ENCODE measurements around the gene HOXD8.

Gene HOXD8

GRCh38 chr2:176128982-176129796 lies at the start of gene HOXD8:
TSS of gene HOXD8 (plus strand) at chr2:176129705. CDS start at chr2:176130367, 662 bp downstream.
- peak; percentile 19 for DNase-seq

- DNase-seq = no peak
Measured at GRCh38 chr2:176079831-176080539, 49.5 kb upstream of the HOXD8 start.

- no peak for DNase-seq
Measured at GRCh38 chr2:176080540-176081375, 48.7 kb upstream of the HOXD8 start.

DNA sequence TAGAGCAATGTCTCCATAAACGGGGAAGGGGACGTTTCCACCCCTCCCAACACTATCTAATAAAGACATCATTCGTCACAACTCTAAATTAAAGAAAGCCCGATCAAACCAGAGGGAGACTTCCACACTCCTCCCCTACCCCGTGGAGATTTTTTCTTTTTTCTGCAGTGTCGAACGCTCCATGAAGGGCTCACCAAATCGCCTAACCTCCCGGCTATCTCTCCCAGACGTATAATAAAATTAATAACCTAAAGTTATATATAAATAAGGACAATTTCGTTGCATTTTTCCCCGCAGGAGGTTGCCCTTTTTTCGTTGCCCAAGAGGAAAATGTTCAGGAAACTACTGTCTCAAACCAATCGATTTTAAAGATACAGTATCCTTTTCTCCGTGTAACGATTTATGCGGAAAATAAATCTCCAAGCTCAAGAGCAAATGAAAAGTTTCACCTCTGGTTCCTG lies 48.1 kb upstream of the HOXD8 start:
- DNase-seq = no peak

DNA sequence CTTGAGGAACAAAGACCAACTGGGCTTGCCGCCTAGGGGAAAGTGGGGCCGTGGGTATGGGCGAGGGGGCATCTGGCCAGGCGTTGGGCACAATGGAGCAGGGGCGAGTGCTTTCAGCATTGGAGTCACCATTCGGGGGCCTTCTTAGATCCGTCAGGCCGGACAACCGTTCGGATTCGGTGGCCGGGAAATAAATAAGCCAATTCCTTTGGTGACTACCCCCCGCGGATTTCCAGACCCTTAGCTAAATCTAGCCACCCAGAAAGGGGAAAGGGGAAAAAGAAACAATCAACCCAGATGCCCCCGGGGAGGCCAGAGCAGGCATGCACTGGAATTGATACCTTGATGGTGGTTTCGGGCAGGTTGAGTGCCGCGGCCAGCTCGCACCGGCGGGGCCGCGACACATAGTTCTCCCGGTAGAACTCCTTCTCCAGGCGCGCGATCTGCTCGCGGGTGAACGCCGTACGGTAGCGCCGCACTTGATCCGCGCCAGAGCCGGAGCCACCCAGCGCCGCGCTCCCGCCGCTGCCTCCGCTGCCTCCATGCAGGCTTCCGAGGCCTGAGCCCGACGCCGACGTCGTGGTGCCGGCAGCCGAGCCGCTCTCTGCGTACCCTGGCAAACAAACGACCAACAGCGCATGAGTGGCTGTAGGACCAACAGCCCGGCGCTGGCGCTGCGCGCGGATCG lies 47.5 kb upstream of the HOXD8 start:
- DNase-seq = no peak

DNA sequence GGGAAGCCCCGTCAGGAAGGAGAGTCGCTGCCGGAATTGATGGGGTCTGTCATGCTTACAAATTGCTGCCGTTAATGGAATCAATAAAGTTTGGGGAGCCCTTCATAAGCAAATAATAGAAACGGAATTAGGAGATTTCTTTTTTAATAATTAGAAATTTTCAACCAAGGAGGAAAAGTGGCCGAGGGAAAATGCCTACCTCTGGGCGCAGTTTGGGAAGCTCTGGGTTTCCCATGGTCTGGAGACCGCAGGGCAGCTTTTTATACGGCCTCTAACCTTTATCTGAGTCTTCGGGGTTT lies 47.0 kb upstream of the HOXD8 start:
- DNase-seq = no peak

DNA sequence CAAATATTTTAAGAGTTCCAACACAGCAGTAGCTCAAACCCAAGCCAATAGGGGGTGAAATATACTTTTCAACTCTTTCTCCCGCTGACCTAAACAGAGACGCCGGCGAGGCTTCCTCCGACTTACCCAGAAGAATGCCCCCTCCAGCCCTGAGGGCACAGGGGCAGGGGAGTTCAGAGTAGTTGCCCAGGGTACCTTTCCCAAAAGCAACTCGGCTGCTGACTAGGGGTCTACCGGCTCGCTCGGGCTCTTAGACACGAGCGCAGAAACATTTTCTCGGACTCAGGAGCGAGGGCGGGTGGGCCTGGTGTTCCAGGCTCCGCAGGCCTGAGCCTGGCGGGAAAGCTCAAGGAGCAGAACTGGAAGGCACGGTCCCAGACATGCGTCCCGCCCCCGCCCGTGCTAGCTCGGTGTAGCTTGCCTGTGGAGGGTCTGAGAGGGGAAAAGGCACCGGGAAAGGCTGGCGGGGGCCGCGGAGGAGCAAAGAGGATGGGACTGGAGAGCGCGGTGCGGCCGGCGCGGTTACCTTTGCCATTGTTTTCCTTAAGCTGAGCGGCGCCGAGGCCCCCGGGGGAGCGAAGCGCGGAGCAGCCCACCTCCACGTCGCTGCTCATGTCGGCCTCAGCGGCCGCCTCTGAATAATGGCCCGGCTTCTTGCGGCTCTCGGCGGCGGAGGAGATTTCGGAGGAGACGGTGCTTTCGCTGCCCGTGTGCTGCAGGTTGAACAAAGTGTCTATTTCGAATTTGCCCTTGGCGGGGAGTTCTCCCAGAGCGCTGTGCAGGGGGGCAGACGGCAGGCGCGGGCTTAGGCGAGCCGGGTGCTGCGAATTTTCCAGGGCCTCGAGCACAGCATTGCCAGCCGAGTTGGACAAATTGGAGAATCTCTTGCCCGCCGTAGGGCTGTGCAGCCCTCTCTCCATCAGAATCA lies 46.4 kb upstream of the HOXD8 start:
- DNase-seq = no peak

- no peak for DNase-seq
Measured at GRCh38 chr2:176083796-176084261, 45.7 kb upstream of the HOXD8 start, which contains the start of gene EVX2. TSS of gene EVX2 (minus strand) at chr2:176083962. CDS start at chr2:176083776, 186 bp downstream.

- DNase-seq = no peak
Measured at GRCh38 chr2:176084611-176085119, 44.8 kb upstream of the HOXD8 start.

DNA sequence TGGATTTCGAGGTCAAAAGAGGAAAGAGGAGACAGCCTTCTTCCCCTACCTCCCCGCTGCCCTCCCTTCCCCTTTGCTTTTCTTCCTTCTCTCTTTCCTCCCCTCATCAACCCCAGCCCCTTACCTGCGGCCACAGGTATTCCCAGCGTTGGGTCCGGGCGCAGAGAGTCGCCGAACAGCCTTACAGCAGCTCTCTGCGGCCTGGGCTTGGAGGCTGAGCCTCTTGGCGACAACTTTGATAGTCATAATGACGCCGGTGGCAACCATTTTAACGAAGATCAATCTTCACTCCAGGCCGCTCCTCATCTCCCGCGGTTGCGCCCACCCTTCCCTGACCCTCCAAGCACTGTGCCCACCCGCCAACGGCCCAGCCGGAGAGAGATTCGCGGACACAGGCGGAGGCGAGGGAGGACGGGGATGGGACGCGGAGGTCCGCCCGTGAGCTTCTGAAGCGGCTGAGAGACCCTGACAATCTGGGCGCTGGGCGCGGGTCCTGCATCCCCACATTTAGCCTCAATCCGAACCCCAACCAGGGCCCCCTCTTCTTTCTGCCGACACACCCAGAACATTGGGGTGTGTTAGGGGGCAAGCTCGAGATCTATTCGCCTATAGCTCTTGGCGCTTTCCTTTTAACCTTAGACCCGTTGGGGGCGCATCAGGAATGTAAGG lies 44.3 kb upstream of the HOXD8 start:
- DNase-seq = no peak

DNA sequence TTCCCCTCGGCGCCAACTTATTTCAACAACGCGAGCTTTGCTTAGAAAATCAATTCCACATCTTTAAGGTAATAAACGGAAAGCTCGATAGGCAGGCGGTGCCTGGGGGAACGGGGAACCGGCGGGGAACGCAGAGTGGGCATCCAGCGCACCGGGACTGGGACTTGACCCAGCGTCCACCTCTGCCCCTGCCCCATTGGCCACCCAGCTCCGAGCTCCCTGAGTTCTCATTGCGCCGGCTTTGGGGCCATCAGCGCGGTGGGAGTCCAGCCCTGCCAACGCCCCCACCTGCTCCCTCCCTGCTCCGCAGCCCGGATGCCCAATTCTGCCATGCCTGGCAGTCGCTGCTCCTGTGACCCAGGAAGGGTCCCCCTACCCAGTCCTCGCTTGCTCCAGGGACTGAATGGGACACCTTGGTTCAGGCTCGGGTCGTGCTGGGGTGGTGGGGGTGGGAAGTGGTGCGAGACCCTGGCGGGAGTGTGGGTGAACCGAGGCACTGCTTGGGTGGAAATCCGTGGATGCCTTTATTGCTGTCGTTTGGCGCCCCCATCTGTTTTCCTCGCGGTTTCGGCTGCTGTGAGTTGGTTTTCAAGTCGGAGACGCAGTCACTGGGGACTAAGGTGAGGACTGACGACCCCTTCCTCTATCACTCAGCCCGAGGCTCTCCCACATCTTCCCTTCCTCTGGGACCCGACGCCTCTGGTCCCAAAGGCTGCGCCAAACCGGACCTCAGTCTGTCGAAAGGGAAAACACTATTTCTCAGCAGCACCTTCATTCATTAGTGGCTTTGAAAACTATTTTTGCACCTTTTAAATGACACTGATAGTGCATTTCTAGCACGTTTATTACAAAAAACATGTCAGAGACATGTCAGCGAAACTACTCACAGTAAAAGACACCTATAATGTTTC lies 43.4 kb upstream of the HOXD8 start:
- DNase-seq = no peak

- DNase-seq = no peak
Measured at GRCh38 chr2:176087330-176088047, 42.0 kb upstream of the HOXD8 start.

- no peak for DNase-seq
Measured at GRCh38 chr2:176088048-176088936, 41.2 kb upstream of the HOXD8 start.

DNA sequence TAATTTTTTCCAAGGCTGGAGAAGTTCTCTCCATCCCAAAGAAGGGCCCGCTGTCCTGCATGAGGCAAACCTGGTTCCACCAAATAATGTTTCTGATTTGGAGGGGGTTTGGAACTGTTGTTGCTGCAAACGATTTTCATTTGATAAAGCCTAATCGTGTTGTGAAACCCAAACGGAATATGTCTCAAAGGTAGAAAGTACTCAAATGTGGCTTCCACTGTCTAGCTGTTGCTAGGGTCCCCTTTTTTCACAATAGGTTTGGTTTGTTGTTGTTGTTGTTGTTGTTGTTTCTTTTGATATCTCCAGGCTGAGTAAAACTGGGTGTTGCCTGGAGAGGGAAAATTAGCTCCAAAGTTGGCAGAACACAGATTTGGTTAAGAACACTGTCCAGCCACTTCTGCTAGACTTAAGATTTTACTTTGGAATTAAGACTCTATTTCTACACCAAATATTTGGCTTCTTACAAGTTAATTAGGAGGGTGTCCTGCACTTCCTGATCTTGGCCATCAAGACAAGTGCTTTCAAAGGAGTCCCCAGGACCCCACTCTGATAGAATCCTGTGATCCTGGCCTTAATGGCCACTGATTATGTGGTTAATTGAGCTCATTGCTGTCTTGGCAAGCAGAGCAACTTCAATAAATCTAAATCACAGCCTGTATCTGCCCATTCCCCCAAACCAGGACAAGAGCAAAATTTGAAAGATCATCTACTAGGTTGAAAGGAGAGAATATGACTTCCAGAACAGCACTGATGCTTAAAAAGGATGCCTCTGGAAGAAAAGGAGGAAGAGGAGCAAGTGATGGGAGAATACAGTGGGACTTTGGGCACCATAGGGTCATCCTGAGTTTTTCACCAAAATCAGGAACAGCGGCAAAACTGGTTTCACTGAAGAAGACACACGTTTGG lies 40.3 kb upstream of the HOXD8 start:
- DNase-seq = no peak

GRCh38 chr2:176089843-176090395 lies 39.6 kb upstream of the HOXD8 start:
- DNase-seq = no peak

GRCh38 chr2:176090862-176091261 lies 38.6 kb upstream of the HOXD8 start:
- DNase-seq = no peak

Measured in NCI-H446 treated with DMSO at 0.1 percent for 48 hours (cell line).